Cardiac fibroblast (primary cell): ENCODE measurements around the gene POPDC2.

Experiments used
- DNase-seq, 2 donors: peaks; one replicate each; pipeline versions ENCODE4 v3.0.0 to v3.0.0-alpha.2; 2010; ENCODE audit warnings: low read depth in 2 of 2
- H3K4me3 ChIP-seq, 2 donors: replicated peaks in 1 of 2; 1 replicate in 1 of 2; 2 replicates in 1 of 2; pipeline ENCODE4 v1.5.1; 2011; ENCODE audit warnings: low read depth in 2 of 2, low read length in 2 of 2, mild to moderate bottlenecking in 2 of 2, moderate library complexity in 1 of 2
- TF ChIP-seq, protein P1 (sequence below): IDR thresholded peaks from one replicate; pipeline ENCODE4 v1.5.1; 2011; ENCODE audit warnings: low read depth, mild to moderate bottlenecking, low read length, inconsistent platforms

The POPDC2 gene

DNA sequence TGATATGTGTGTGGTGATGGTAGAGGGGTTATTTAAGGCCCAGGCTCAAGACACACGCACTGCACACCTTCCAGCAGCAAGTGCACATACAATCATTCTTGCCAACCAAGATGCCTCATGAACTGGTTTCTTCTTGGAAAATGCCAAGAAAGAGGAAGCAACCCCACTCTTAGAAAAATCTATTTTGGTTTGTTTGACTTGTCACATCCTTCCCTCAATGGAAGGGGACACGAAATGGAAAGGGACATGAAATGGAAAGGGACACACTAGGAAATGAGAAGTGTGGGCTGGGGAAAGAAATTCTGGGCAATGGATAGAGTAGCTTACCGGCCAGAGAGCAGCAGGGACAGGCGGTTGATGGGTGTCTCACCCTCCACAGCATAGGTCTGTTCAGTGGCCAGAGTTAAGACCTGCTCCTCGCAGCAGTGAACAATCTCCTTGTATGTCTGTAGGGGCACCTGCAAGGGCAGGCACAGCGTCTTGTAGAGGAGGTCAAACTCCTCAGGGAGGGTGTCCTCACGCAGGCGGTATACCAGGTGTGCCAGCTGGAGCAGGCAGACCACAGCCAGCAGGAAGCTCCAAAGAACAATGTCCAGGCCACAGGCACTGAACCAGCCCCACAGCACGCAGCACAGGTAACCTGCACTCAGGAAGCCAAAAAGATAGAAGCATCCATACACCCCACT, 640 bp downstream of the POPDC2 start:
- no peak overlapping the region for H3K4me3 ChIP-seq
- TF ChIP-seq, protein P1, sequence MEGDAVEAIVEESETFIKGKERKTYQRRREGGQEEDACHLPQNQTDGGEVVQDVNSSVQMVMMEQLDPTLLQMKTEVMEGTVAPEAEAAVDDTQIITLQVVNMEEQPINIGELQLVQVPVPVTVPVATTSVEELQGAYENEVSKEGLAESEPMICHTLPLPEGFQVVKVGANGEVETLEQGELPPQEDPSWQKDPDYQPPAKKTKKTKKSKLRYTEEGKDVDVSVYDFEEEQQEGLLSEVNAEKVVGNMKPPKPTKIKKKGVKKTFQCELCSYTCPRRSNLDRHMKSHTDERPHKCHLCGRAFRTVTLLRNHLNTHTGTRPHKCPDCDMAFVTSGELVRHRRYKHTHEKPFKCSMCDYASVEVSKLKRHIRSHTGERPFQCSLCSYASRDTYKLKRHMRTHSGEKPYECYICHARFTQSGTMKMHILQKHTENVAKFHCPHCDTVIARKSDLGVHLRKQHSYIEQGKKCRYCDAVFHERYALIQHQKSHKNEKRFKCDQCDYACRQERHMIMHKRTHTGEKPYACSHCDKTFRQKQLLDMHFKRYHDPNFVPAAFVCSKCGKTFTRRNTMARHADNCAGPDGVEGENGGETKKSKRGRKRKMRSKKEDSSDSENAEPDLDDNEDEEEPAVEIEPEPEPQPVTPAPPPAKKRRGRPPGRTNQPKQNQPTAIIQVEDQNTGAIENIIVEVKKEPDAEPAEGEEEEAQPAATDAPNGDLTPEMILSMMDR = no peak
- DNase-seq = no peak

DNA sequence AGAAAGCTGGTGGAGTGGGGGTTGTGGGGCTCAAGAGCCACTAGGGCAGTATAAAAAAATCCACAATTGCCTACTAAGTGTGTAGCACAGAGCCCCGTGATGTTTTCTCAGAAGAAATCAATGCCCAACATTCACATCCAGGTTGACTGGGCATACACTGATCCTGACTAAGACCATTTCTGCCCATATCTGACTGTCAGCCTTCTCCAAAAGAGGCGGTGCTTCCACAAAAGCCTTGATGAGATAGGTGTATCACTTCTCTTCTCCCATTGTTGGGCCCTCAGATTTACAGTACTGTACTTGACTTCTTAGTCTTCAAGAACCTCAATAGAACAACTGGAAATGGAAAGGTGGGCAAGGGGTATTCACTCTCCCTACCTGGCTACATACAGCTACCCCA, 1.4 kb downstream of the POPDC2 start:
- no peak for DNase-seq
- TF ChIP-seq, protein P1 = no peak
- no peak overlapping the region for H3K4me3 ChIP-seq

DNA sequence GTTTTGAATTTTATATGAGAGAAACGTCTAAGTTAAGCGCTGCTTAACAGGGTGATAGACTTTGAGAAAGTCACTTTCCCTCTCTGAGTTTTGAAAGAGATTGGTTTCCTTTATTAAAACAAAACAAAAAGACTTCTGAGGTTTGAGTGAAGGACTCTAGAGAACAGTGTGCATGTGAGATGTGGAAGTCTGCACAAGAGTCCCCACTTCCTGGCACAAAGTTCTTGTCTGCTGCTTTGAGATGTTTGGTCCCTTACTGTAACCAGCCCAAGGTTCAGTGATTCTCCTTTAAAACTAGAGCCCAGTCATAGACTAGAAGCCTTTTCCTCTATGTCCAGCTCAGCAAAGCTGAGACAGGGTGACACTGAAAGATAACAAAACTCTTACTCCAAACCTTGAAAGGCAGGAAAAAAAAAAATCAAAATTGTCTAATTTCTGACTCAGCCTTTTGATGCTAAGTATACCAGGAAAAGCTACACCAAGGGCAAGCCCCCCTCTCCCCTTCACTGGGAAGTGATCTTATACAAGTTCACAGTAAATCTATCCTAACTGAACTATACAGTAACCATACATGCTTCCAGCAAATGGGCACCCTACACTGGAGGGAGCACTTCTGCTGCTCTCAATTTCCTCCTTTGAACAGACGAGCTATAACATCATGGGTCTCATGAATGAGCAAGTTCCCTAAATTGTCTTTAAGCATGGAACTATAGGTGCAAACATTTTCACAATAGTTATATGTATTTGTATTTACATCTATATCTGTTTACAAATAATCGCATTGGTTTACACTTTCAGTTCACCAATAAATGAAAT, 2.3 kb downstream of the POPDC2 start:
- TF ChIP-seq, protein P1 = no peak
- no peak for DNase-seq

GRCh38 chr3:119653876-119654275, 6.5 kb downstream of the POPDC2 start:
- DNase-seq = no peak
- TF ChIP-seq, protein P1 = no peak
- H3K4me3 ChIP-seq = no peak overlapping the region

More for the DNA sequence above, 2.3 kb downstream of the POPDC2 start:
- H3K4me3 ChIP-seq = no peak overlapping the region

GRCh38 chr3:119652306-119653033, 7.9 kb downstream of the POPDC2 start:
- no peak overlapping the region for H3K4me3 ChIP-seq
- DNase-seq = no peak
- TF ChIP-seq, protein P1 = no peak

DNA sequence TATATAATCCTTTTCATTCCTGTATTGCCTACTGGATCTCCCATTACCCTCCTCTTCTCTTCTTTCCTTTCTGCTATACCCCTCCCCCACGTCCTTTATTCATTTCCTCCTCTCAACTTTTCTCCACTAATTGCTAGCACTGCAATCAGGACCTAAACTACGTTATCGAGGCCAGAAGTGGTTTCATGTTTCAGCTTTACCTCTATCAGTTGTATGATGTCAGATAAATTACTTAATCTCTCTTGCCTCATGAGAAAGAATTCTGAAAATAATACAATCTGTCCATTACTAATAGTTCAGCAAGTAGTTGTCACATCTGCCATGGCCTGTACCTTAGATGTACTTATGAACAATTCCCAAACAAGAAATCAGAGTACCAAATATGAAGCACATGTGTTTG, 10.6 kb downstream of the POPDC2 start:
- peak in 1 of 2 donors; percentile 54 for DNase-seq
- TF ChIP-seq, protein P1 = no peak
- H3K4me3 ChIP-seq = no peak overlapping the region
